ENCODE results near the gene PLAAT4. TPM values are rescaled to one million over a fixed set of nuclear protein-coding genes. Genes with fewer than 3 reads are reported as not detected.

Gene PLAAT4
- total RNA-seq, 1 donor from 2014 or later: 14.1 TPM

DNA sequence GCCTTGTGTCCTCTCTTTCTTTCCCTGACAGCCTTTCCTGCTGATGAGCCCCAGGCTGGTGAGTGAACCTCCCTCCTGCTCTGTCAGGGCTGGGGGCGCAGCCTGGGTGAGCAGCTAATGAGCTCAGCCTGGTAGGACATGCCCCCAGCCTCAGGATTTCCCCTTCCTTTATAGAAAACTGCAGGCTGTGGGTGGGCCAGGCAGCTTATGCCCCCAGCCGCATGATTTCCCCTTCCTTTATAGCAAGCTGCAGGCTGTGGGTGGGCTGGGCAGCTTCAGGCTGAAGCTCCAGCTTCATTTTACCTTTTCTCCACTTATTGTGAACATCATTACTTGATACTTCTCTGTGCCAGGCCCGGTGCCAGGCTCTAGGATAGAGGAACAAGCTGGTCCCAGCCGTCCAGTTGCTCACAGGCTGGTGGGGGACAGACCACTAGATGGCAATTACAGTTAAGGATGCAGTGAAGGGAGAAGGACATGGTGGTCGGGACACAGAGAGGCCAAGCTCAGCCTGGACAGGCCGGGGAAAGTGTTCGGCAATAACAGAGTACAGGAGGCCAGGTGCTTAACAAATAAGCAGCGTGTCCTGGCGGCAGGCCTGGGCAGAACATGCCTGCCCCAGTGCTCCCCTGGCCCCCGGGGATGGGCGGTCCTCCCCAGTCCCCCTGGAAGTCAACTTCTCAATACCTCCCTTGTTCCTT, 25.4 kb upstream of the PLAAT4 start:
- H3K36me3 ChIP-seq (ENCODE audit: control insufficient read depth, insufficient read depth, low read length): no peaks in the 10 kb centered on the region
- no peak overlapping the region for H3K4me3 ChIP-seq (ENCODE audit: low read depth, low read length)
- no peaks in the 10 kb centered on the region for H3K27me3 ChIP-seq (ENCODE audit: control insufficient read depth, insufficient read depth, low read length)
- DNase-seq (ENCODE audit: low read depth): no peak
- TF ChIP-seq, protein P1, sequence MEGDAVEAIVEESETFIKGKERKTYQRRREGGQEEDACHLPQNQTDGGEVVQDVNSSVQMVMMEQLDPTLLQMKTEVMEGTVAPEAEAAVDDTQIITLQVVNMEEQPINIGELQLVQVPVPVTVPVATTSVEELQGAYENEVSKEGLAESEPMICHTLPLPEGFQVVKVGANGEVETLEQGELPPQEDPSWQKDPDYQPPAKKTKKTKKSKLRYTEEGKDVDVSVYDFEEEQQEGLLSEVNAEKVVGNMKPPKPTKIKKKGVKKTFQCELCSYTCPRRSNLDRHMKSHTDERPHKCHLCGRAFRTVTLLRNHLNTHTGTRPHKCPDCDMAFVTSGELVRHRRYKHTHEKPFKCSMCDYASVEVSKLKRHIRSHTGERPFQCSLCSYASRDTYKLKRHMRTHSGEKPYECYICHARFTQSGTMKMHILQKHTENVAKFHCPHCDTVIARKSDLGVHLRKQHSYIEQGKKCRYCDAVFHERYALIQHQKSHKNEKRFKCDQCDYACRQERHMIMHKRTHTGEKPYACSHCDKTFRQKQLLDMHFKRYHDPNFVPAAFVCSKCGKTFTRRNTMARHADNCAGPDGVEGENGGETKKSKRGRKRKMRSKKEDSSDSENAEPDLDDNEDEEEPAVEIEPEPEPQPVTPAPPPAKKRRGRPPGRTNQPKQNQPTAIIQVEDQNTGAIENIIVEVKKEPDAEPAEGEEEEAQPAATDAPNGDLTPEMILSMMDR (IDR thresholded peaks at IDR 0.05; ENCODE audit: insufficient read depth, low read length, poor library complexity, severe bottlenecking): no peak

DNA sequence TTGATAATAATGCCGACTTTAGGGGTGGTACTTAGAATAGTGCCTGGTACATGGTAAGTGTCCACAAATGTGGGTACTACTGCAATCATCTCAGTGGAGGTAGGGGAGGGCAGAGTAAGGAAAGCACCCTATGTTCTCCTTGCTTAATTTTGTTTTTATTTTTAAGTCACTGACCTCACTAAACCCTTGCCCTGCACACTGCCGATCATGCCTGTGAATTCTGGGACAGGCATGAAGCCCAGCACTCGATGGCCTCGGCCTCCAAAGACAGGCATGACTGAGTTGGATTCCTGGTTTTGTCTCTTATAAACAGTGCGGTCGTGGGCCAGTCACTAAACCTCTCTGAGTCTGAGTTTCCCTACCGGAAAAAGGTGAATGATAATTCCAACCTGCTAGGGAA, 23.8 kb upstream of the PLAAT4 start:
- H3K27me3 ChIP-seq (ENCODE audit: control insufficient read depth, insufficient read depth, low read length): no peaks in the 10 kb centered on the region
- TF ChIP-seq, protein P1 (IDR thresholded peaks at IDR 0.05; ENCODE audit: insufficient read depth, low read length, poor library complexity, severe bottlenecking): no peak

DNA sequence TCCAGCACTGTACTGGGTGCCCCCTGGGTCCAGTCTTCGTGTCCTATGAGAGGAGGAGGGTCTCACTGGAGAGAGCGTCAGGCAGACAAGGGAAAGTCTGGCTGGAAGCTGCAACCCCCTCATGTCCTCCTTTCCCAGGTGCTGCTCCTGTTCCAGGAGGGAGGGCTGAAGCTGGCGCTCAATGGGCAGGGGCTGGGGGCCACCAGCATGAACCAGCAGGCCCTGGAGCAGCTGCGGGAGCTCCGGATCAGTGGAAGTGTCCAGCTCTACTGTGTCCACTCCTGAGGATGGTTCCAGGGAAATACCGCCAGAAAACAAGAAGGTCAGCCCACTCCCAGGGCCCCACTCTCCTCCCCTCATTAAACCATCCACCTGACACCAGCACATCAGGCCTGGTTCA, 20.5 kb upstream of the PLAAT4 start:
- DNase-seq (ENCODE audit: low read depth): no peak
- H3K4me3 ChIP-seq (ENCODE audit: low read depth, low read length): no peak overlapping the region
- H3K36me3 ChIP-seq (ENCODE audit: control insufficient read depth, insufficient read depth, low read length): no peaks in the 10 kb centered on the region
- TF ChIP-seq, protein P1 (IDR thresholded peaks at IDR 0.05; ENCODE audit: insufficient read depth, low read length, poor library complexity, severe bottlenecking): no peak
- H3K27me3 ChIP-seq (ENCODE audit: control insufficient read depth, insufficient read depth, low read length): no peaks in the 10 kb centered on the region

More for the DNA sequence above, 23.8 kb upstream of the PLAAT4 start:
- no peak overlapping the region for H3K4me3 ChIP-seq (ENCODE audit: low read depth, low read length)
- H3K36me3 ChIP-seq (ENCODE audit: control insufficient read depth, insufficient read depth, low read length): no peaks in the 10 kb centered on the region
- no peak for DNase-seq (ENCODE audit: low read depth)

DNA sequence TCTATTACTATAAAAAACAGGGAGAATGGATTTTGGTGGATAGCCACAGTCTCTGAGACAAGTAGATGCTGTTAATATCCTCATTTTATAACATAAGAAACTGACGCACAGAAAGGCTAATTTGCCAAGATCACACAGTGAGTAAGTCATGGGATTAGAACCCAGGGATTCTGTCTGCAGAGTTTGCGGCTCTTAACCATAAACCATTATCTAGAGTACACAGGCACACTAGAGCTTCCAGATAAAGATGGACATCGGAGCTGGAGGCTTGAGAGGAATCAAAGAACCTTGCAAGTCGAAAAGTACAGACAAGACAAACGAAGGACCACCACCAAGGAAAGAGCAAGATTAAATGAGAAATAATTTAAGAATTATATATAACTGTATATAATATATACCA, 19.5 kb upstream of the PLAAT4 start:
- H3K27me3 ChIP-seq (ENCODE audit: control insufficient read depth, insufficient read depth, low read length): no peaks in the 10 kb centered on the region
- no peaks in the 10 kb centered on the region for H3K36me3 ChIP-seq (ENCODE audit: control insufficient read depth, insufficient read depth, low read length)
- no peak overlapping the region for H3K4me3 ChIP-seq (ENCODE audit: low read depth, low read length)
- DNase-seq (ENCODE audit: low read depth): no peak
- TF ChIP-seq, protein P1 (IDR thresholded peaks at IDR 0.05; ENCODE audit: insufficient read depth, low read length, poor library complexity, severe bottlenecking): no peak

DNA sequence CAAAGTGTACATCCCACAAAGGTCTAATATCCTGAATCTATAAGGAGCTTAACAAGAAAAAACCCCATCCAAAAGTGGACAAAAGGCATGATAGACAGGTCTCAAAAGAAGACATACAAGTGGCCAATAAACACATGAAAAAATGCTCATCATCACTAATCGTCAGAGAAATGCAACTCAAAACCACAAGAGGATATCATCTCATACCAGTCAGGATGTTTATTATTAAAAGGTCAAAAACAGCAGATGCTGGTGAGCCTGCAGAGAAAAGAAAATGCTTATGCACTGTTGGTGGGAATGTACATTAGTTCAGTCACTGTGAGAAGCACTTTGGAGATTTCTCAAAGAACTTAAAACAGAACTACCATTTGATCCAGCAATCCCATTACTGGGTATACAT, 18.1 kb upstream of the PLAAT4 start:
- H3K36me3 ChIP-seq (ENCODE audit: control insufficient read depth, insufficient read depth, low read length): no peaks in the 10 kb centered on the region
- H3K4me3 ChIP-seq (ENCODE audit: low read depth, low read length): no peak overlapping the region
- no peak for DNase-seq (ENCODE audit: low read depth)
- no peaks in the 10 kb centered on the region for H3K27me3 ChIP-seq (ENCODE audit: control insufficient read depth, insufficient read depth, low read length)
- TF ChIP-seq, protein P1 (IDR thresholded peaks at IDR 0.05; ENCODE audit: insufficient read depth, low read length, poor library complexity, severe bottlenecking): no peak

DNA sequence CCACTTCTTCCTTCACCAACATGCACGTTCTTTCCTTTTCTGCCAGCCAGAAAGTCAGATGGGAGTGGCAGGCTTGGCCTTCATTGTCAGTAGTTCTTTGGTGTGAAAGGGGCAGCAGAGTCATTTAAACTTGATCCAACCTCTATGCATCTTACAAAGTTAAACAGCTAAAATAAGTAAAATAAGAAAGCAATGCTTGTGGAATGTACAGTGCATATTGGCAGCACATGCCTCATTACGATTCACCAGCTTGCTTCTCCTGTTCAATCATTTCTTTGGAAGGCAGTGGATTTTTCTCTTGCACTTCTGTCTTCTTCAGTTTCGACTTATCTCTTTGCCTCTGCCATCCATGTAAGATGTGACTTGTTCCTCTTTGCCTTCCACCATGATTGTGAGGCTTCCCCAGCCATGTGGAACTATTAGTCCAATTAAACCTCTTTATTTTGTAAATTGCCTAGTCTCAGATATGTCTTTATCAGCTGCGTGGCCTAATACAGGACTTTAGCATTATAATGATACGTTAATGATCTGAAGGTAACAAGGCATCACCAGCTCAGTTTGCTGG, 15.9 kb upstream of the PLAAT4 start:
- Histone ChIP-seq H3K4me3 (ENCODE audit: low read depth, low read length) (no peak overlapping the region), H3K36me3 (ENCODE audit: control insufficient read depth, insufficient read depth, low read length) (no peaks in the 10 kb centered on the region), H3K27me3 (ENCODE audit: control insufficient read depth, insufficient read depth, low read length) (no peaks in the 10 kb centered on the region)
- TF ChIP-seq, protein P1 (IDR thresholded peaks at IDR 0.05; ENCODE audit: insufficient read depth, low read length, poor library complexity, severe bottlenecking): no peak
- no peak for DNase-seq (ENCODE audit: low read depth)
